Activated CD8-positive, alpha-beta T cell treated with anti-CD3 and anti-CD28 coated beads for 36 hours (primary cell): ENCODE results near the gene SHMT2. TPM values are rescaled to one million over a fixed set of nuclear protein-coding genes. Genes with fewer than 3 reads are reported as not detected.

ENCODE experiments used
- ATAC-seq: fragments of 200-7000 bp; cut with Tn5 transposase; one replicate; pipeline ENCODE4 v1.10.0; 2021; ENCODE audit warnings: mild to moderate bottlenecking, moderate library complexity
- CTCF ChIA-PET: fragments of 350-600 bp; sonication (Branson Sonifier 250); formaldehyde crosslinking; loops from one replicate; lab custom pipeline; 2021; ENCODE audit warnings: antibody characterized with exemption; lab: Charles Lee
- POLR2A ChIA-PET: fragments of 350-600 bp; sonication (Branson Sonifier 250); formaldehyde crosslinking; loops from one replicate; lab custom pipeline; 2021; ENCODE audit warnings: antibody characterized with exemption; lab: Charles Lee
- DNase-seq: peaks from one replicate; pipeline ENCODE4 v3.0.0-alpha.2; 2020
- H3K27ac Mint-ChIP-seq: one replicate; pipeline ENCODE4 v1.8.0; 2021; ENCODE audit warnings: mild to moderate bottlenecking, mixed read lengths
- H3K27me3 Mint-ChIP-seq: one replicate; pipeline ENCODE4 v1.8.0; 2021; ENCODE audit warnings: mixed read lengths
- H3K36me3 Mint-ChIP-seq: one replicate; pipeline ENCODE4 v1.8.0; 2021; ENCODE audit warnings: low read depth, mixed read lengths
- H3K4me1 Mint-ChIP-seq: one replicate; pipeline ENCODE4 v1.8.0; 2021; ENCODE audit warnings: low read depth, mixed read lengths
- H3K4me3 Mint-ChIP-seq: one replicate; pipeline ENCODE4 v1.8.0; 2021; ENCODE audit warnings: mild to moderate bottlenecking, moderate library complexity, mixed read lengths
- H3K9me3 Mint-ChIP-seq: one replicate; pipeline ENCODE4 v1.8.0; 2021; ENCODE audit warnings: mixed read lengths
- CTCF ChIP-seq: fragments of 200-600 bp; IDR thresholded peaks from one replicate; pipeline ENCODE4 v1.8.0; 2022; ENCODE audit warnings: antibody characterized with exemption, mild to moderate bottlenecking
- intact Hi-C: fragments of 100-400 bp; cut with micrococcal nuclease; formaldehyde crosslinking; loops from one replicate; pipeline ENCODE4 v1.10.0; 2022
- total RNA-seq, 2 experiments: library from RNA; stranded (reverse); gene quantifications; one replicate each; pipeline ENCODE4 v1.2.3, GENCODE V29; 2021

SHMT2 gene
- total RNA-seq, 2 experiments from 2014 or later: 480 to 529 TPM

GRCh38 chr12:57201219-57201618 lies 28.3 kb upstream of the SHMT2 start:
- no peak for ATAC-seq
- TF ChIP-seq CTCF: no peak
- H3K4me1 Mint-ChIP-seq: no peaks in the 10 kb centered on the region
- DNase-seq: no peak
- intact Hi-C loops: no loop called here
- CTCF ChIA-PET: interaction anchor here (1.1 kb wide), 1 partner anchor 19 kb away, joined by 3 read pairs; no protein-coding TSS in a partner anchor
- H3K27me3 Mint-ChIP-seq: no peaks in the 10 kb centered on the region
- POLR2A ChIA-PET: no interaction called here
- no peak overlapping the region for H3K4me3 Mint-ChIP-seq
- H3K27ac Mint-ChIP-seq: no peak overlapping the region
- no peaks in the 10 kb centered on the region for H3K9me3 Mint-ChIP-seq
- no peaks in the 10 kb centered on the region for H3K36me3 Mint-ChIP-seq

- ChIA-PET CTCF (interaction anchor here (1.1 kb wide), 1 partner anchor 20 kb away, joined by 3 read pairs; no protein-coding TSS in a partner anchor), POLR2A (no interaction called here)
- no peak for DNase-seq
- Mint-ChIP-seq H3K36me3 (no peaks in the 10 kb centered on the region), H3K27me3 (no peaks in the 10 kb centered on the region), H3K9me3 (no peaks in the 10 kb centered on the region), H3K4me1 (no peaks in the 10 kb centered on the region), H3K4me3 (no peak overlapping the region), H3K27ac (no peak overlapping the region)
- no peak for ATAC-seq
- TF ChIP-seq CTCF: no peak
- intact Hi-C loops: no loop called here
These were observed 27.9 kb upstream of the SHMT2 start for GRCh38 chr12:57201631-57202030.

- DNase-seq: no peak
- intact Hi-C loops: no loop called here
- no peak for ATAC-seq
- no peak for TF ChIP-seq CTCF
- H3K27ac Mint-ChIP-seq: no peak overlapping the region
- no peak overlapping the region for H3K4me3 Mint-ChIP-seq
- H3K4me1 Mint-ChIP-seq: no peaks in the 10 kb centered on the region
- no peaks in the 10 kb centered on the region for H3K27me3 Mint-ChIP-seq
- H3K36me3 Mint-ChIP-seq: no peaks in the 10 kb centered on the region
- no peaks in the 10 kb centered on the region for H3K9me3 Mint-ChIP-seq
- ChIA-PET POLR2A (no interaction called here), CTCF (interaction anchor here (1.1 kb wide), 1 partner anchor 20 kb away, joined by 3 read pairs; no protein-coding TSS in a partner anchor)
These were observed 27.2 kb upstream of the SHMT2 start for GRCh38 chr12:57202321-57202720.

- Mint-ChIP-seq H3K9me3 (no peaks in the 10 kb centered on the region), H3K36me3 (no peaks in the 10 kb centered on the region), H3K4me1 (no peaks in the 10 kb centered on the region), H3K27me3 (no peaks in the 10 kb centered on the region), H3K4me3 (no peak overlapping the region), H3K27ac (no peak overlapping the region)
- no peak for ATAC-seq
- CTCF ChIA-PET: no interaction called here
- intact Hi-C loops: no loop called here
- TF ChIP-seq CTCF: no peak
- POLR2A ChIA-PET: no interaction called here
- no peak for DNase-seq
These were observed 26.3 kb upstream of the SHMT2 start for GRCh38 chr12:57203201-57203600.

- Mint-ChIP-seq H3K27ac (no peak overlapping the region), H3K36me3 (no peaks in the 10 kb centered on the region), H3K9me3 (no peaks in the 10 kb centered on the region), H3K4me1 (no peaks in the 10 kb centered on the region), H3K27me3 (no peaks in the 10 kb centered on the region), H3K4me3 (no peak overlapping the region)
- DNase-seq (no peak), ATAC-seq (no peak)
- intact Hi-C loops: no loop called here
- TF ChIP-seq CTCF: no peak
- CTCF ChIA-PET: no interaction called here
- POLR2A ChIA-PET: no interaction called here
These were observed 25.7 kb upstream of the SHMT2 start for GRCh38 chr12:57203791-57204190.
